GM18517 (cell line): ENCODE measurements around the gene POLG2.
"Not testable (repeated sequence)": the region's sequence is repeated elsewhere in the genome, so short reads cannot be mapped to it uniquely, and the experiment has no call there.

Experiments
- ATAC-seq: cut with Tn5 transposase; IDR thresholded peaks from one replicate; pipeline ENCODE4 v1.9.1; 2021; ENCODE audit warnings: mild to moderate bottlenecking, moderate library complexity; ENCODE audit not compliant: unreplicated experiment

The POLG2 gene

GRCh38 chr17:64443086-64443760 lies 53.6 kb downstream of the POLG2 start:
- no peak for ATAC-seq

- no peak for ATAC-seq
These were observed 54.3 kb downstream of the POLG2 start for GRCh38 chr17:64442541-64442971.

GRCh38 chr17:64441772-64442540 lies 54.9 kb downstream of the POLG2 start:
- ATAC-seq = no peak

- ATAC-seq = no peak
These were observed 56.9 kb downstream of the POLG2 start for GRCh38 chr17:64439956-64440355.

- not testable (repeated sequence) for ATAC-seq
These were observed 57.3 kb downstream of the POLG2 start for GRCh38 chr17:64439521-64439920.

- no peak for ATAC-seq
These were observed 58.8 kb downstream of the POLG2 start for GRCh38 chr17:64437944-64438525.

GRCh38 chr17:64431534-64431933 lies 65.3 kb downstream of the POLG2 start:
- no peak for ATAC-seq

- ATAC-seq = not testable (repeated sequence)
These were observed 66.8 kb downstream of the POLG2 start for GRCh38 chr17:64430036-64430435.

GRCh38 chr17:64428406-64428805 lies 68.4 kb downstream of the POLG2 start:
- no peak for ATAC-seq
